Amniotic epithelial cell (primary cell): Measurements from ENCODE around the gene PDE11A.
A peak's percentile ranks its signal among the peaks of the same experiment; 100 is the strongest.

Source experiments
- DNase-seq: peaks from one replicate; pipeline ENCODE4 v3.0.0-alpha.2; 2010; ENCODE audit warnings: low read depth

PDE11A gene

DNA sequence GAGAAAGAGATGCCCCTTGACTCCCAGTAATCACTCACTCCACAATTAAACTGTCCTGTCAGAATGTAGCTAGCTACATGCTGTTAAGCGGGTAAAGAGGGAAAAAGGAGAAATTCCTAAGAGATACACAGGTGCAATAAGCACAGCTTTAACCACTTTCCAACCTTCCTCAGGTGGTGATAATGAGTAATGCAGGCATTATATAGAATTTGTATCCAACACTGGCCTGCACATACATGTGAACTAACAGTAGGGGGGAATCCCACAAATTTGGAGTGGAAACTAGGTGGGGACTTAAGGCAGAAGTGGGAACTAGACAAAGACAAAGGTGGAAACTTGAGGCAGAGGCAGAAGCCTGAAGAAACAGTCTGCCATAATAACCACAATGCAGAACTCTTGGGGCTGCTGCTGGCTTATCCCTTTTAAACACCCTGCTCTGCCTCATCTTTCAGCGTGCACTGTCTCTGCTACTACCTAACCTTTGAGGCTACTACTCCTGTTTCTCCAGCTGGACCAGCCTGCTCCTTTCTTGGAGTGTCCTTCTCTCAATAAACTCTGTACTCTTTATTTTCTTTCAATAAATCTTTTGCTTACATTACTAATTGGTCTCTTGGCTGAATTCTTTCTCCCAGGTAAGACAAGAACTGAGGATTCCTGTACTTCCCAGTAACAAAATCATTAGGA lies 259.7 kb downstream of the PDE11A start:
- no peak for DNase-seq

DNA sequence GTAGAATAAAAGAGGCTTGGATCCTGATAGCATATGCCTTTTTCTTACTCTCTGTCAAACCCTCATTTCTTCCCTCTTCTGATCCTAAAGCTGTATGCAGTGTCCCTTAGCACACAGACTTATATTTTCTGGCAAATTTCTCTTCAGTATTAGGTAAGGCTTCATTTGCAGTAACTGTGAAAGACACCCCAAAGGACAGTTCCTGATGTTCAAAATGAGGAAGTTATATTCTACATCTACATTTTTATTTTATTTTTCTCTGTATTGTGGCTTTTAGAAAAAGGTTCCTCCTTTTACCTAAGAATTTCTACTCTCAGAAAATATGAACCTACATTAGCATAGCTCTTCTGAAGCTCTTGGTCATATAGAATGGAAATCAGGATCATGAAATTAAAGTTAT lies 261.7 kb downstream of the PDE11A start:
- no peak for DNase-seq

DNA sequence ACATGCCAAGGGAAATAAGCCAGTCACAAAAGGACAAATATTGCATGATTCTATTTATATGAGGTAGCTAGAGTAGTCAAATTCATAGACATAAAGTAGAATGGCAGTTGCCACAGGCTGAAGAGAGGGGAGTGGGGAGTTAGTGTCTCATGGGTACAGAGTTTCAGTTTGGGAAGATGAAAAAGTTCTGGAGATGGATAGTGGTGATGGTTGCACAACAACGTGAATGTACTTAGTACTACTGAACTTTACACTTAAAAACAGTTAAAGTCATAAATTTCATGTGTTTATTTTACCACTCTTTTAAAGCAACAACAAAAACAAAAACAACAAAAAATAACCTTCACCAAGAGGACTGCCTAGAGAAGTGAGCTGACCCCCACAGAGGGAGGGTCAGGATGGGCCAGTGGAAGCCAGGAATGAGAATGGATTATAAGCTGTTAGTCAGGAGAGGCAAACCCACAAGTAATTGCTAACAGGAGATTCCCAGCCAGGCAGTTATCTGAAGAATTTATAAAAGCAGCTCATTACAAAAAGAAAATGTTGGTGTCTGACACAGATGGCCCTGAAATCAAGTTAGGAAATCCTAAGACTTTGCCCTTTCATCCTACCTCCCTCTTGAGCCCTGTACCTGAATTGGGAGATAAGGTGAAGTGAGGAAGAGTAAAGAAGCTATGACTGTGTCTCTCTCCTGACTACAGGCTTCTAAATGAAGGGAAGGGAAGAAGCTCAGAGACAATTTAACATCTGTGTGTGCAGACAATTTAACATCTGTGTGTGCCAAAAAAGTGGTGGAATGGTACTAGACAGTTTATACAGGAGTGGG lies 263.4 kb downstream of the PDE11A start:
- DNase-seq = peak; percentile 49

DNA sequence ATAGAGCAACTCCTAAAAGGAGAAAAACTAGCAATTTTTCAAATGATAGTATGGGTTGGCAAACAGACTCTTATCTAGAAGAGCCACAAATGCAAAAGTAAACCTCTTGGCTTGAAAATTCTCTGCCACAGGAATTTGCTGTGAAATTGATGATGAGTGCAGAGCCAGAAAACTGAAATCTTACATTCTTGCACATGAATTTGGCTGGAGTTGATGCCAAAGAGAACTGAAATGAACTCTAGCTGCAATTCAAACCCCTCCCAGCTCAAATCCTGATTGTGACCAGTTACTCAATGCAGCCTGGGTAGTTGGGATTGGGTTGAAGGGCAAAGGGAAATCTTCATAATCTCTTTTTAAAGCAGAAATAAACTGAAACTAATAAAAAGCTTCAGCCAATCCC lies 266.6 kb downstream of the PDE11A start:
- peak; percentile 81 for DNase-seq

GRCh38 chr2:177799531-177799930 lies 273.0 kb downstream of the PDE11A start:
- DNase-seq = peak; percentile 37

DNA sequence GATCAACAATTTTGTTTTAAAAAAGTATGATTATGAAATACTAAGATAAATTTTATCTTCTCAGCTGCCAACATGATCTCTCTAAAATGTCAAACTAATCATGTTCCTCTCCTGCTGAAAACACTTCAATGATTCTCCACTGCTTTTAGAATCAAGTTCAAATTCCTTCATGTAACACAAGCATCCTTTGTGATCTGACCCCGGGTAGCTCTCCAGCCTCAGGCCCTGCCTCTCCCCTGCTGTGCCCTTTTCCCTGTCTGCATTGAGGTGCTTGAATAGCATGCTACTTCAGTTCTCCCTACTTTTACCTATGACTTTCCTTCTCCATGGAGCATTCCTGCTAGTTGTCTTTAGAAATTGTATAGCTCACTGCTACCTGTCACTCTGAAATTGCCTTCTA lies 274.8 kb downstream of the PDE11A start:
- DNase-seq = no peak

DNA sequence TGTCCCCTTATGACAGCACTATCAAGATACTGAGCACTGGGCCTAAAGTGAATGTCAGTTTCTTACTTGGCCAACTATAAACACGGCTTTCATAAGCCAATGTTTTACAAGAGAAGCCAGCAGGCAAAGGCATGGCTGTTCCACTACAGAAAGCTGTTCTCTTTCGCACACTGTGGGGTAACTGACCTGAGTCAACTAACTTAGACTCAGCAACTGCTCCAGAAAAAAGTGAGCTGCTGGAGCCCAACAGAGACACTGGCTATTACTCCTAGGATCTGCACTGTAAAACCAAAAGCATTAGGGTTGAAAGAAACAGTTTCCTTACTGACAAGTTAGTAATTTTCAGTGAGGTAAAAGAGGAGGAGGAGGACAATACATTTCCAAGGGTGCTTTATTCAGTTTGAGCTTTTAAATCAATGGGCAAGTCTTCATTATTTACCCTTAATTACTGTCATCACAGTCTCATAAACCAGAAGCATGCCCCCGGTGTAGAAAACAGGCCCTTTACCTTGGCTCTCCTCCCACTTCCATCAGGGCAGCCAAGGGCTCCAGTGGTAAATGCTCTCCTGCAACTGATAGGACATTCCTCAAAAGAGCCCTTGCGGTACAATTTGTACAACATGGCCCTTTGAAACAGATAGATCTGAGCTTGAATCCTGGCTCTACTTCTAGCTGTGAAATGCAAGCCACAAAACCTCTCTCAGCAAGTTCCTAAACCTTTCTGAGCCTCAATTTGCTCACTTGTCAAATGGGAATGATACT lies 275.7 kb downstream of the PDE11A start:
- DNase-seq = no peak

- no peak for DNase-seq
These were observed 276.6 kb downstream of the PDE11A start for GRCh38 chr2:177796011-177796410.

DNA sequence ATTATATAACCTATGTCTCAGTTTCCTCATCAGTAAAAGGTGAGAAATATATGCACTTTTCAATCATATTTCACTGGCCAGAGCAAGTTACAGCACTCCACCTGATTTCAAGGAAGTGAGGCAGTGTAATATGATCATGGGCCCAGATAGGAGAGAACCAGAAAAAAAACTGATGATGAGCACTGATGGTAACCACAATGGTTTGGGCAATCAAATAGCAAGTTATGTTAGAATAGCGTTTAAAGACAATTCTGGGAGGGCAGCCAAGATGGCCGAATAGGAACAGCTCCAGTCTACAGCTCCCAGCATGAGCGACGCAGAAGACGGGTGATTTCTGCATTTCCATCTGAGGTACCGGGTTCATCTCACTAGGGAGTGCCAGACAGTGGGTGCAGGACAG lies 287.4 kb downstream of the PDE11A start:
- DNase-seq = peak; percentile 74

DNA sequence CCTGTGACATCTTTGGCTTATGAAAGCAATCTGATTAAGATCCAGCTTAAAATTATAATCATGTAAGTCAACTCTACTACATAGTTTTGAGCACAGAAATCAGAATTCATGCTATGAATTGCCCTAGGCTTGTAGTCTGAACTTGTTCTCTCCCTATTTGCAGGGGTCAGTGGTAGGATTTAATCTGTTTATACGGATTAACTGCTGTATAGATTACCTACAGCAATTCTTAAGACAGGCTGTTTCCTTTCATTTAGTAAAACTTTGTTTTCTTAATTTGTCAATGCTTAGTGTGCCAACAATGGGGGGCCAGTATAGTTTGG lies 287.9 kb downstream of the PDE11A start:
- no peak for DNase-seq

DNA sequence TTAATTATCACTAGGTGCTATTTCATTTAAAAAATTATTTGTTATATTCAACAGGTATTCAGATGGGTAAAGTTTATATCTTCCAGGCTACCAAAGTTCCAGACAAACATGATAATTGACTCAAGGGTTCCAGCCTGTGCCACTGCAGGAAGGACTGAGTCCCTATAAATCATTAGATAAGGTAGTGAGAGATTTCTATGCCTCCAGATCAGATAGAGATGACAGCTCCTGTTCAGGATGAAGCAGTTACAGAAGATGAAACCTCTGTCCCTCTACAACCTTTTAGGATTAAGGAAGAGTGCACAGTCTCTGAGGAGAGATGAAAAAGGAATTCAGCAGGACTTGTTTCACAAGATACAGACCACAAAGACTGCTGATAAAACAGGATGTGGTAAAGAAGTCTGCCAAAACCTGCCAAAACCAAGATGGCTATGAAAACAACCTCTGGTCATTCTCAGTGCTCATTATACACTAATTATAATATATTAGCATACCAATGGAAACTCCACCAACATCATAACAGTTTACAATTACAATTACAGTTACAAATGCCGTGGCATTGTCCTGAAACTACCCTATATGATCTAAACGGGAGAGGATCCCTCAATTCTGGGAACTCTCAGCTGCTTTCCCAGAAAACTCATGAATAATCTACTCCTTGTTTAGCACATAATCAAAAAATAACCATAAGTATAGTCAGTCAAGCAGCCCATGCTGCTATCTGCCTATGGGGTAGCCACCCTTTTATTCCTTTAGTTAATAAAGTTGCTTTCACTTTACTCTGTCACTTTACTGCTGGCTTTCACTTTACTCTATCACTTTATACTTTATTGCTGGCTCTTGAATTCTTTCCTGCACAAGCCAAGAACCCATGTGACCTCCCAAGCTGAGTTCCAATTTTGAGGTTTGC lies 288.5 kb downstream of the PDE11A start:
- DNase-seq = peak; percentile 94

DNA sequence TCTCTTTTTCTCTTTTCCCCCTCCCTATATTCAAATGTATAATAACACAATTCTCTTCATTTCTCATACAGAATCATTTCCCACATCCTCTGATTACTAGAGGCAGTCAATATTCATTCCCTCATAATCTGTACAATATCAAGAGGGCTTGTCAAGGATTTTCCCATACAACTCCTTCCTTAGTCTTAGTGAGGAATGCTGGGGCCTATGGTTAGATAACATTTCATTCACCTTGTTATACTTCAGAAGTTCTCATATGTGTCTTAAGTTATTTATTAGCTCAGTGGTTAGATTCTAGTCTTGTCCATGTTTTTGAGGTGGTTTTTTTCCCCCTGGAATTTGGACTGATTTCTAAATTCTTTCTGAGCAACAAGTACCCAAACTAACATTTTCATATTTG lies 289.5 kb downstream of the PDE11A start:
- peak; percentile 82 for DNase-seq

- DNase-seq = no peak
These were observed 290.0 kb downstream of the PDE11A start for GRCh38 chr2:177782613-177783012.

- DNase-seq = no peak
These were observed 294.1 kb downstream of the PDE11A start for GRCh38 chr2:177778472-177778871.

DNA sequence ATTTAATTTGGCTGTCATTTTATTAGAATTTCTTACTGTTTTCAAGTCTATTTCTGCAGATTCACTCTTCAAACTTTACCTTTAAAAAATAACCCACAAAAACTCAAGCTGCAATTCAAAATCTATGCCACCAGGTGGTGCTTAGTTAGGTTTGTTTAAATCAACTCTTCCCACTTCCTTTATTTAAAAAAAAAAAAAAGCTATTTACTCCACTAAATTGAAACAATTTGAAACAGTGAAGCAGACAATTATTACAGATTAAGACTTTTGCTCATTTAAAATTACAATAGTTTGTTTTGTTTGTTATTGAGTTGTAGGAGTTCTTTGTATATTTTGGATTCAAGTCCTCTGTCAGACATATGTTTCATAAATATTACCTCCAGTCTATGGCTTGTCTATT lies 300.0 kb downstream of the PDE11A start:
- peak; percentile 52 for DNase-seq

- peak; percentile 45 for DNase-seq
These were observed 301.4 kb downstream of the PDE11A start for GRCh38 chr2:177771191-177771590.

- no peak for DNase-seq
These were observed 304.8 kb downstream of the PDE11A start for GRCh38 chr2:177767768-177768167.

DNA sequence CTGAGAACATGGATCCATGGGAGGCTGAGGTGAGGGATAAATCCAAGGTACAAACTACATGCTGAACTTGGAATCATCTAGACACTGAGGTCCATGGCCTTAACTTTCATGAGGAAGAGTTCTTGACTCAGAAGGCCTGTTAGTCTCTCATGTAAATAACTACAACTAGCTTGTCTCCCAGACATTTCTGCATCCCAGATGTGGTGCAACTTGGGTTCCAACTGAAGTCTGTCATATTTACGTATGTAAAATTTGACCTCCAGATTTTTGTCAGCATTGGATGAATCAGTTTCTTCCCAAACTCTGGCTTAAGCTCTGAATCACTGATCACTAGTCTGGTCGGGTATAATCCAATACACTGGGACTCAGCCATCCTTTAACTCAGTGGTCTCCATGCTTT lies 306.9 kb downstream of the PDE11A start:
- DNase-seq = peak; percentile 23

DNA sequence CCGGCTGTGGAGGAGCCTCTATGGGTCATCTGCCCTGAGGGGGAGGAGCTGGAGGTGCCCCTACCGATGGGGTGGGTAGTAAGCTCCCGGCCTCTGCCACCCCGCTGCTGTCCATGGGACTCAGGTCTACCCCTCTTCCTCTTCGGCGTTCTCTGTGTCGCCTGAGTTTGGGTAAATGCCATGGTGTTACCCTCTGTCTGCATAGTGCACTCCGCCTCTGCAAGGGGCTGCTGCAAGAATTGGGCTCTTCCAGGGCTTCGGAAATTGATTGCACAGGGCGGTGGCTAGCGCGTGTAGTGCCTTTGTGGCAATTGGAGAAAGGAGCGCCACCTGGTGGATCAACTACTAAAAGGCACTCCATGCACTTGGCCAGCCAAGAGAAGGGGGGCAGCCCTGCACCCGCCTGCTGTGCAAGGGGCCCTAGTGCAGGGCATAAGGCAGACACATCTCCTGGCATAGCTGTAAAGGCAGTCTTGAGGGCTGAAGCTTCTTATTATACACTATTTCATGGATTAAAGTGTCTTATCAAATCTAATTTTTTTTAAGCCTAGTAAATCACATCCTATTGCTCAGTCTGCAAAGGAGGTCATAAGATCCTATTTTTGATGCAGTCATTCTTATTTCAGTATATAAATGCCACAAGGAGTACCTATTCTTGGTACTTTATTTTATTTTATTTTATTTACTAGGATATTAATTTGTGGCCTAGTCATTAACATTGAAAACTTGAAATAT lies 308.9 kb downstream of the PDE11A start:
- DNase-seq = peak; percentile 55

- peak; percentile 46 for DNase-seq
These were observed 313.1 kb downstream of the PDE11A start for GRCh38 chr2:177759443-177759842.
